Measurements from ENCODE around the gene ASB2. TPM values are rescaled to one million over a fixed set of nuclear protein-coding genes. Genes with fewer than 3 reads are reported as not detected.

The ASB2 gene
- total RNA-seq, 1 donor from 2014 or later = 0.46 TPM

DNA sequence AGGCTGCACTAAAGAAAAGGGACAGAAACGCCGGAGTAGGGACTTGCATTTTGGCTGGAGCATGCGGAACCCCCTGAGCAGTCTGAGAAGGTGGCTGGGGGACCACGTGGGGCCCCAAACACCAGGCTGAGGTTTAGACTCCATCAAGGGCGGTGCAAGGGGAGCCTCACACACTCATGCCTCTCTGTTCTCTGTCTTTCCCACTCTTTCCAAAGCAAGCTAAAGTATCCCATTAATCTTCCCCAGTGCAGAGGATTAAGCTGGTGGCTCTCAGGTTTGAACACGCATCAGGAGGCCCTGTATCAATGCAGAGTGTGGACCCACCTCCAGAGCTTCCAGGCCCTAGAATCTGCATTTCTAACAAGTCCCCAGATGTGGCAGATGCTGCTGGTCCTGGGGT lies 34.3 kb upstream of the ASB2 start:
- DNase-seq (ENCODE audit: low read depth) = no peak
- no peak overlapping the region for H3K4me3 ChIP-seq (ENCODE audit: low read depth, low read length)
- TF ChIP-seq, protein P1, sequence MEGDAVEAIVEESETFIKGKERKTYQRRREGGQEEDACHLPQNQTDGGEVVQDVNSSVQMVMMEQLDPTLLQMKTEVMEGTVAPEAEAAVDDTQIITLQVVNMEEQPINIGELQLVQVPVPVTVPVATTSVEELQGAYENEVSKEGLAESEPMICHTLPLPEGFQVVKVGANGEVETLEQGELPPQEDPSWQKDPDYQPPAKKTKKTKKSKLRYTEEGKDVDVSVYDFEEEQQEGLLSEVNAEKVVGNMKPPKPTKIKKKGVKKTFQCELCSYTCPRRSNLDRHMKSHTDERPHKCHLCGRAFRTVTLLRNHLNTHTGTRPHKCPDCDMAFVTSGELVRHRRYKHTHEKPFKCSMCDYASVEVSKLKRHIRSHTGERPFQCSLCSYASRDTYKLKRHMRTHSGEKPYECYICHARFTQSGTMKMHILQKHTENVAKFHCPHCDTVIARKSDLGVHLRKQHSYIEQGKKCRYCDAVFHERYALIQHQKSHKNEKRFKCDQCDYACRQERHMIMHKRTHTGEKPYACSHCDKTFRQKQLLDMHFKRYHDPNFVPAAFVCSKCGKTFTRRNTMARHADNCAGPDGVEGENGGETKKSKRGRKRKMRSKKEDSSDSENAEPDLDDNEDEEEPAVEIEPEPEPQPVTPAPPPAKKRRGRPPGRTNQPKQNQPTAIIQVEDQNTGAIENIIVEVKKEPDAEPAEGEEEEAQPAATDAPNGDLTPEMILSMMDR (conservative IDR thresholded peaks at IDR 0.05; ENCODE audit: low read depth, low read length) = no peak

DNA sequence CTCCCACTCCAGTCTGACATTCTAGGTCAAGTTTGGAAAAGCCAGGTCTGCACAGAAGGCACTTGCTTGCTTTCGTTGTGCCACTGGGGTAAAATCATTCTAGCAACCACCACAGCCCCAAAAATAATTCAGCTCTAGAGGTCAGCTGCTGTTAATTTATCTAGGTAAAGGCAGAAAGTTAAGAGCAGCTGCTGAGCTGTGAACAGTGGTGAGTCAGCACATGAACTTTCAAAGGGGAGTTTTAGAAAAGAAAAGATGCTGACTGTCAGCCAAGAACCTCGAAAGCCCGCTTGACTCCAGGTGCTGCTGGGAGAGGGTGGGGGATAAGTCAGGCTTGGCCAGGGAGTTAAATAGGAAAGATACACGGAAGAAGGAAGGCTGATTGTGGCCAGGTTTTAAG lies 33.4 kb upstream of the ASB2 start:
- no peak overlapping the region for H3K4me3 ChIP-seq (ENCODE audit: low read depth, low read length)
- DNase-seq (ENCODE audit: low read depth) = peak; percentile 59
- TF ChIP-seq, protein P1 (conservative IDR thresholded peaks at IDR 0.05; ENCODE audit: low read depth, low read length) = no peak

DNA sequence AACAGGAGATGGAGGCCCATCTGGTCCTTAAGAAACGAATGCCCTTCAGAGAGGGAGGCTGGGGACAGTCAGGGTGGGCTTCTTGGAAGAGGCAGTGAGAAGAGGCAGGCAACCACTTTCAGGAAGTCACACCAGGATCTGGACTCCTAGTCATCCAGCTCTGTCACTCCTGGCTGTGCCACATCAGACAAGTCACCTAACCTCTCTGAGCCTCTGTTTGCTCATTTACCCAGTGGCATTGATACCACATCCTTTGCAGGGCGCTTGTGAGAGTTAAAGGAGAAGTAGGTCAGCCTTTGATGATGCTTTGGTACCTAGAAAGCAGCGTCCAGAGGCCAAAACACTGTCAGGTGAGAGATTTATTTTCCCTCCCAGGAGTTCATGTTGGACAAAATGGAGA lies 31.9 kb upstream of the ASB2 start:
- H3K4me3 ChIP-seq (ENCODE audit: low read depth, low read length) = no peak overlapping the region
- TF ChIP-seq, protein P1 (conservative IDR thresholded peaks at IDR 0.05; ENCODE audit: low read depth, low read length) = no peak
- no peak for DNase-seq (ENCODE audit: low read depth)

DNA sequence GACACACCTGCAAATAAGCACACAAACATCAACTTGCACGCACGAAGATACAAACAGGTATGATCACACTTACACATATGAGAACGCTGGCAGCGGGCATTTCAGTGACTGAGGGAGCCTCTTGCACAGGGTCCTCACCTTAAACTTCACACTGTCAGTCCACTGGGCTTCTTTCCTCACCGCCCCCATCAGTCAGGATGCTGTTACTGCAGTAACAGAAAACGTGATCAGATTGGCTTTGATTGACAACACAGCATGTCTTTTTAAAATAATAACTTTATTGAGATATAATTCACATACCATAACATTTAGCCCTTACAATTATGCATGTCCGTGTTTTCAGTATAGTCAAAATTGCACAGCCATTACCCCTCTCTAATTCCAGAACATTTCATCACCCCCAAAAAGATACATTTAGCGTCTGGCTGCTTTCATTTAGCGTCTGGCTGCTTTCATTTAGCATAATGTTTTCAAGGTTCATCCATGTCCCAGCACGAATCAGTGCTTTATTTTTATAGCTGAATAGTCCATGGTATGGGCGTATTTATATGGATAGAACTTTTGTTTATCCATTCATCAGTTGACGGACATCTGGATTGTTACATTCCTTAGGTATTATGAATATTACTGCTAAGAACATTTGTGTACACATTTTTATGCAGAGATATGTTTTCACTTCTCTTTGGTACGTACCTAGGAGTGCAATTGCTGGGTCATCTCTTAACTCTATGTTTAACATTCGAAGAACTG lies 29.1 kb upstream of the ASB2 start:
- TF ChIP-seq, protein P1 (conservative IDR thresholded peaks at IDR 0.05; ENCODE audit: low read depth, low read length) = peak; percentile 53
- no peak overlapping the region for H3K4me3 ChIP-seq (ENCODE audit: low read depth, low read length)
- no peak for DNase-seq (ENCODE audit: low read depth)

DNA sequence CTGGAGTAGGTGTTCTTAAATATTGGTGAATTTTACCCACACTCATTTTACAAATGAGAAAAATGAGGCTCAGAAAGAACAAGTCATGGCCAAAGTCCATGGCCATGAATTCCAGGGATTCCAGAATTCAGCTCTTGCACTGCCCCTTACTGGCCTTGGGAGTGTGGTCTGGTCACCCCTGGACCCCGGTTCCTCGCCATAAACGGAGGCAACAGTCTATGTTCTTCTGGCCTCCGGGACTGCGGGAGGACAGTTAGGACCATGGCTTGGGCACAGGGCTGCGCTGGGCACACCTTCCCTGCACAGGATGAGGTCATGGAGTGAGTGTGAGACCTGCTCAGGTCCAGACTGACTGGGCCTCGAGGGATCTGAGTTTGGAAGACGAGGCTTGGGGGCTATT lies 27.6 kb upstream of the ASB2 start:
- no peak overlapping the region for H3K4me3 ChIP-seq (ENCODE audit: low read depth, low read length)
- DNase-seq (ENCODE audit: low read depth) = no peak
- TF ChIP-seq, protein P1 (conservative IDR thresholded peaks at IDR 0.05; ENCODE audit: low read depth, low read length) = no peak

DNA sequence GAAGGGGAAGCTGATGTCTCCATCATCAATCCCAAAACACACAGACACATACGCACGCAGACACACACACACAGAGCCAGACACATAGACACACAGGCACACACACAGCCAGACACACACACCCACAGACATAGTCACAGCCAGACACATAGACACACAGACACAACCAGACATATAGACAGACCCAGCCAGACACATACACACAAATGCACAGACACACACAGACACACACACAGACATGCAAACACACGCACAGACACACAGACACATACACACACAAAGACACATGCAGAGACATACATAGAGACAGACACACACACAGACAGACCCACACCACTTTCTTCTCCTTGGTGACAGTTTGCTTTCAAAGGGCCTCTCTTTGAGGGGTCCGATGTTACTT lies 27.0 kb upstream of the ASB2 start:
- DNase-seq (ENCODE audit: low read depth) = no peak
- TF ChIP-seq, protein P1 (conservative IDR thresholded peaks at IDR 0.05; ENCODE audit: low read depth, low read length) = no peak

More for the DNA sequence above, 27.0 kb upstream of the ASB2 start:
- no peak overlapping the region for H3K4me3 ChIP-seq (ENCODE audit: low read depth, low read length)
